HG03558 (cell line): ENCODE measurements around the gene PRDM15.

Experiments used
- ATAC-seq: cut with Tn5 transposase; IDR thresholded peaks from one replicate; pipeline ENCODE4 v1.9.1; 2021; ENCODE audit warnings: moderate number of reproducible peaks; ENCODE audit not compliant: unreplicated experiment; ENCODE audit errors: extremely low read depth

Gene PRDM15

DNA sequence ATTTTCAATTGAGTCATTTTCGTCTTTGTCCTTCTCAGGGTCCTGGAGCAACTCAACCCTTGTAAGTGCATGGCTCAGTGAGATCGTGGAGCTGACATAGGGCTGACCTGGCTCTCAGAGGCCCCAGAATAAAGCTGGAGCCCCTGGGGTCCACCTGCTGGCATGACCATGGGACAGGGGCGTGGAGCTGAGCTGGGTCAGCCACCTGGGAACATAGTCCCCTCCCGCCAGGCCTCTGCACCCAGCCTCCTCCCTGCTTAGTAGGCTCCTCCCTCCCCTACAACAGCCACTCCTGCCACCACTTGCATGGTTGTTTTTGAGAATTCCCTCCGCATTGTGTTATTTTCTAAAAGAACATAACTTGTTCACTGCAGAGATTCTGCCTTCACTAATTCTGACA is 109.2 kb downstream of the PRDM15 start:
- ATAC-seq, result no peak

DNA sequence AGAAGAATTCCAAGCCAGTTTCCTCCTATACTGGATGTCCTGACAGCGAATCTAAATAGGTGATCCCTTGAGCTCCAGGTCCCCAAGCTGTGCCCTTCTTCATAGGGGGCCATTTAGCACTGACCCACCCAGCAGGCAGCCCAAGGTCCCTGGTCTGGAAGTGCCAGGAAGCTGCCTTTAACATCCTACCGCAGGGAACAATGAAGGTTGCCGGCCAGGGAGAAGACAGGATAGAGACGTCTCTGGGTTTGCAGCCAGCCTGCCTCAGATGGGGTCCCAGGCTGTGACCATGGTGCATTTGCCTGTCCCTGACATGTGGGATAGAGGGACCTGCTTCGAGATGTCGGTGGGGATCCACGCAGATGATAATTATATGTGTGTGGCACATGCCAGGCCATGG is 109.6 kb downstream of the PRDM15 start:
- ATAC-seq, result no peak

DNA sequence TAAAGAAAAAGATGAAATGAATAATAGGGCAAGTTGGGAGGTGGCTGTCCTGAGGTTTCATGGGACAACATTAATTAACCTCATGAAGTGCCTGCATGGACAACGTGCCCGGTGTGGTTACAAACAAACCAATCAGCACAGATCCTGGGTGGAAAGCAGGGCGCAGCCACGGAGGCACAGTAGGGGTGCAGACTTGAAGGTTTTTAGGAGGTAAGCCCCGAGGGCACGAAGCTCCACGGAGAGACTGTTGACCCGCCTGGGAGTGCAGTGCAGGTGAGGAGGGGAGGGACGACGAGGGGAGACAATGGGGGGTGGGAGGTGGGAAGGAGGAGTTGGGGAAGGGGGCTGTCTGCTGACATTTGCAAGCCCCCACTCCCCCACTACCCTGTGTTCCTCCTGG is 110.0 kb downstream of the PRDM15 start:
- no peak for ATAC-seq

DNA sequence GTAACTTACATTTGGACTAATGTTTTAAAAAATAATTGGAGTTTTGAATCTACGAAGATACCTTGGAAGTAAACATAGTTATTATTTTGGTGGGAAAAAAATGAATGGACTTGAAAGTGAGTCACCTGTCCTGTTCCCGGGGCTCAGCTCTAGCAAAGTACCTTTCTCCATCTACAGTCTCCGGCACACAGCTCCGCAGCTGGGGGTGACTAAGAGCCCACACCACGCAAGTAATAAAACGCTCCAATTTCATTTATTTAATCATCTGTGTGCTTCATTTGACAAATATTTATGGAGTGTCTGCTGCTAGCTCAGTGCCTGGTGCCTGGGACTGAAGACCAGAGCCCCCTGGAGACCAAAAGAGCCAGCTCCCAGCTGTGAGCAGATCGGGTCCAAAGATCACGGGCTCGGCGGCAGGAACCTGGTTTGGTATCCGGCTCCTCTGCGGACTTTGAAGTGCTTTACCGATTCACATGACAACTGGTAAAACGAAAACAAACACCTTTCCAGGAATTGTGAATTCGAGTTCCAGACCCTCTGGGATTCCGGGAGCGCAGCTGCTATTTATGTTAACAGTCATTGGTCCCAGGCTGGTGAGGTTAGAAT is 110.6 kb downstream of the PRDM15 start:
- ATAC-seq, result no peak

DNA sequence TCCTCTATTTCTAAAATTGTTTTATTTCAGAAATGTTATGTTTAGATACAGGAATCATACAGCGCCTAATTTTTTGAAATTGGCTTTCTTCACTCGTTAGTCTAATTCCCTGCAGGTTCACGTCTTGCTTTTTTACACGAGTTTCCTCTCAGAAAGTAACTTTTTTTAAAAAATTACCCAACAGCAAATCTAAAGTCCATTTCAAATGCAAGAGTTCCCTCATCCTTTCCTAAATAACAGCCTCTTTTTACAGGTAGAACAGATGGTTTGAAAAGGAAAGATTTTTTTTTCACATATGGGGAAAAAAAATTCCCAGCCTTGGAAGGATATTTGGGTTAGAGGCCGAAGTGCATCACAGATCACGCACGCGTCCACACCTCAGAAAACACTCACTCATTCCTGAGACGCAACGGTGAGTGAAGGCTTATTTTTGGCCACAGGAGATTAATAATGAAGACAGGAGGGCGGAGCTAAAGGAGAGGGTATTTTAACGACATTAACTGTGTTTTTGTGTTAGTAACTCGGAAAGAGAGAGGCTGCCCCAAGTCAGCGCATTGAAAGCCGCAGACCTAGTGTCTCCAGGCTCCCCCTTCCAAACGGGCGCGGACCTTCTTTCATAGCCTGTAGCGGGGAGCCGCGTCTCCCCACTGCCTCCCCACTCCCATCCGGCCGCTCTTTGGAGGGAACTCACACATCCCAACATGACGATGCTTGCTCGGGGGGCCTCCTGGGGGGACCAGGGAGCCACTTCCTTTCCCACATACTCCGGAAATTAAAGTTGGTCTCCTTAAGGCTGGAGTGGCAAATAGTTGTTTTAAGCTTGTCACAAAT is 111.3 kb downstream of the PRDM15 start:
- ATAC-seq, result no peak

DNA sequence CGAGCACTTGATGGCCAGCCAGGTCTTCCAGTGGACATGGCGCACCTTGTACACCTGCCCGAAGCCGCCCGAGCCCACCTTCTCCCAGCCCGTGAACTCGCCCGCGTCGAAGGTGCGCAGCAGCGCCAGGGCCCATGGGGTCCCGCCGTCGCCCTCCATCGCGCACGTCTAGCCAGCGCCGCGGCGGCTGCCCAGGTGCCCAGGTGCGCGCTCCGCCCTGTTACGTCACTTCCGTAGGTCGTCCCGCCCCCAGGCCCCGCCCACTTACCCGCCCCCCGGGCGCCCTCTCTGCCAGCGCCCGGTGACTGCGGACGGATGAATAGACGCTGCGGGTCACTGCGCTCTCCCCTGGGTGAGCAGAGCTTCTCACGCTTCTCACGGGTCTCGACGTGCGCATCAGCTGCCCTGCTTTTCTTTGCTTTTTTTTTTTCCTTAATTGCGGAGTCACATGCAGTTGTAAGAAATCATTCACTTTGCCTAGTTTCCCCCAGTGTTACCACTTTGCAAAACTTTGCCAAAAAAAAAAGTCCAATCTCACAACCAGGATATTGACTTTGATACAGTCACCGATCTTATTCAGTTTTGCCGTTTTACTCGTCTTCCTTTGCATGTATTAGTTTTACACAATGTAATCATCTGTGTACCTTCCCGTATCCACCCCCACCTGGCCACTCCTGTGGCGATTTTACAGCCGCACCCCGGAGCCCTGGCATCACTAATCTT is 112.1 kb downstream of the PRDM15 start, which contains the start of gene RIPK4:
RIPK4 (minus strand) TSS at position 170 of the 723 bp plus-strand sequence; CDS start at position 159, 11 bp downstream.
- ATAC-seq, result no peak

DNA sequence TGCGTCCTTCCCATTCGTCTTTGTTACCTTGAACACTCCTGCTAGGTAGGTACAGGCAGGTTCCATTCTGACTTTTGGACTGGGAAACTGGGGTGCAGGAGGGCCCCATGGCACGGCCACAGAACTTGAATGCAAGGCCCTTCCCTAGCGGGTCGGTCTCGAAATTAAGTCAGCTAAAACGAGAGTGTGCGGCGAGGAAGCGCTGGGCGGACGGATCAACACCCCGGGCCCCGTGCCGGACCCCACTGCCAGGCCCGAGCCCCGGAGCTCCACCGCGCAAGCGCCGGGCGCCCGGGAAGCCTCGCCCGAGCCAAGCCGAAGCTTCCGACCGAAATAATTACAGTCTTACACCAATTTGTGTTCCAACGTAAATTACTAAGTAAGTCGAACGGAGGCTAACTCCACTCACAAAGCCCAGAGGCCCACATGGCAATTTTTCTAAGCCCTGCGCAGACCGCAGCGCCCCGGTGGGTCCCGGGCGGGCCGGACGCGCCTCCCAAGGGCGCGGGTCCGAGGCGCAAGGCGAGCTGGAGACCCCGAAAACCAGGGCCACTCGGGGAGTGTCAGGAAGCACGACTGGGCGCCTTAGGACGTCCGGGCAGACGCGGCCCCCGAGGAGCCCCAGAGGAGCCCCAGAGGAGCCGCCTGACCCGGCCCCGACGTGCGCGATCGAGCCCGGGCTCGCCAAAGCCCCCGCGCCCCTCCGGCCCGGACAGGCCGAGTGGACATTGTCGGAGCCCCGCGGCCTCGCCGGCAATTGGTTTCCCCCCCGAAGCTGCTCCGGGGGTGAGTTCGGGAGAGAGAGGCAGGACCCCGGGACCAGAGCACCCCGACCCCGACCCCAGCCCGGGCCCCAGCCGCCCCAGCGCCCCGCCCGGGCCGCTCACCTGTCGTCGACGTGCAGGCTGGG is 112.9 kb downstream of the PRDM15 start:
- no peak for ATAC-seq

DNA sequence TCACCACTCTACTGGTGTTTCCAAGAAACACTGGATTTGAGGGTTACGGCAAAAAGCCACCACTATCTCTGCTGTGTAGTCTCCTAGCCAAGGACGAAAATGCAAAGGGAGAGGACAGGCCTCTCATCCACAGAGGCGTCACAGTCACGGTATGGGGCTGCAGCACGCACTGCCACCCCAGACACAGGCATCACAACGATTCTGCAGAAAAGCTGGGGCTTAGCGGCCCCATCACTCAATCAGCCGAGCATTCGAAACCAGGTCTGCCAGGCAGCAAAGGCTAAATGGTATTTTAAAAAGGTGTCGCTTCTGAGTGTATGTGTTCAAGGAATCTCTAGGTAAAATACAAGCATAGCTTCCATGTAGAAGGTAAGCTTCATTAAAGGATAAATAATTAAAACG is 113.7 kb downstream of the PRDM15 start:
- ATAC-seq, result no peak

DNA sequence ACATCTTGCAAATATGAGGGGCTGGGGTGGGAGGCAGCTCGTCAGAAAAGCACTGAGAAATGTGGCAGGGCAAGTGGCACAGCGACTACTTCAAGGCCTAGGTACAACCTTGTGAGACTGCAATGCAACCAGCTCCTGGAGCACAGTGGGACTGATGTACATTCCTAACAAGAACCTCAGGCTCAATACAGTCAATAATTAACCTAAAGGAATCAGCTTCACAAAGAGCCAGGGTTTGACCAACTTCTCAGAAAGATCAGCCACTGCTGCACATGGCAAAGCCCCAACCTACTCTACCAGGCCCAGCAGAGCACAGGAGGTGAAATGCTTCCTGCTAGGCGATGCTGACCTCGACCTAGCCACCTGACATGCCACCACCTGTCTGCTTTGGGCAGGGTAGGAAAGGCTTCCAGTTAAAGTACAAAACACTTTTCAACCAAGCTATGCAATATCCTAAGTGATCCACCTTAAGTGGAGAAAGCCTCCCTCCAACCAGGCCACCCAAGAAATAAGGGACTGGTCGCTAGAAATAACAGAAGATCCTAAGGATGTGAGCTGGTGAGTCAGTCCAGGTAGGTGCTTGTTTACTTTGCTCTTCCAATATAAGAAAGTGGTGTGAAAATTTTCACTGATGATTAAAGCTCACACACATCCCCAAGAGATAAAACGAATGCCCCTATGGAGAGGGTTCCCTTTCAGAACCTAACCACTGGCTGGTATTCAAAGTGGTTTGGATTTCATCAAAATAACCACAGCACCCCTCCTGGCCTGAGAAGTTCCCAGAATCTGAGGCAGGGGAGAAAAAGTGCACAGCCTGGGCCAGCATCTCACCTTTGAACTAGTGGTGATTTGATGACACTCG is 114.4 kb downstream of the PRDM15 start:
- ATAC-seq, result no peak

DNA sequence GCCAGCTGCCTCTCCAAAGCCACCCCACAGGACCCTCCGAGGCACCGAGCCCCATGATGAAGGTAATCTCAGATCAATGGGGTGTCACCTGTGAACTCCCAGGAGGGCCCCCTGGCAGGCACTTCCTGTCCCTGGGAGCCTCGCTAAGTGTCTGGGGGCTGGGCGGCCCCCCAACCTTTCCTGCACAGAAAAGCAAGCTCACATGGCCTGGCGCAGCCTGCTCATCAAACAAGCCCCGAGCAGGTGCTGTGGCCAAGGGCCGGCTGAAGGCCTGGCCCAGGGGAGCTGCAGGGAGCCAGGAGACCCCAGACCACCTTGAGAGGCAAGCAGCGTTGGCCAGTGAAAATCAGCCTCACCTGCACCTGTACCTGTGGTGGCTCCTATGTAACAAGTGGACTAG is 115.1 kb downstream of the PRDM15 start:
- no peak for ATAC-seq

DNA sequence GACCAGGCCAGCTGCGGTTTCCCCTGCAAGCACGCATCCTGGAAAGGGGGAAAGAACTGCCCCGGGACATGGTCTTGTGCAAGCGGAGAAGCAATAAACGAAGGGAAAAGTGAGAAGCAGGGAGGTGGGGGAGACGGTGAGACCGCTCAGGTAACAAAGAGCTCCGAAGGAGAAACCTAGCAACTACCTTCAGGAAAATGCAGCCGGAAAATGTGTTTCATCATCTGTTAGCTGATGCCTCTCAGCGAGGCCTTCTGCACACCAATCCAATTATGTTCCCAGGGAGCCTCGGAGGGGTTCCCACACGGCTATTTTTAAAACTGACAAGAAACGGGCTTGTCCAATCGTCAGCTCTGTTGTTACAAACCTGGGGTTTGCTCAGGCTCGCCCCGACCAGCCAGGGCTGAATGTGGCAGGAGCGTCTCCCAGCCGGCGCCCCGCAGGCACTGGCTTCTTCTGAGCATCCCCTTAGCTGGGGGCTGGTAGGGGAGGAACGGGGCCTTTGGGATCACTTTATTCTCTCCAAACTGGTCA is 115.7 kb downstream of the PRDM15 start:
- no peak for ATAC-seq

DNA sequence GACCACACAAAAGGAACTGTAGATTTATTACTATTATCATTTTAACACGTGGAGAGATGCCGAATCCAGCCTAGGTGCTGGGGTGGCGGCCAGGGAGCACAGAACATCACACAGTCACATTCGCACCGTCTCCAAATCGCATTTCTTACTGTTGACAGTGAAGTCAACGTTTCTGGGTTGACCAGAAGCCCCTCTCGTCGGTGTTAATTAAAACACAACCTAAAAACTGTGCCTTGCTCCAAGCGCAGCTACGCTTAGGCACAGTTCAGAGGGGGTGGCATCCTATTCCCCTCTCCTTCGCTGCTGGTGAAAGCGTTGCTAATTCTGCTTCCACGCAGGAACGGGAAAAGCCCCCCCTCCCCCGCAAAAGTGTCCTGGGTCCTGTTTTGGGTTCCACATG is 116.4 kb downstream of the PRDM15 start:
- ATAC-seq, result no peak

DNA sequence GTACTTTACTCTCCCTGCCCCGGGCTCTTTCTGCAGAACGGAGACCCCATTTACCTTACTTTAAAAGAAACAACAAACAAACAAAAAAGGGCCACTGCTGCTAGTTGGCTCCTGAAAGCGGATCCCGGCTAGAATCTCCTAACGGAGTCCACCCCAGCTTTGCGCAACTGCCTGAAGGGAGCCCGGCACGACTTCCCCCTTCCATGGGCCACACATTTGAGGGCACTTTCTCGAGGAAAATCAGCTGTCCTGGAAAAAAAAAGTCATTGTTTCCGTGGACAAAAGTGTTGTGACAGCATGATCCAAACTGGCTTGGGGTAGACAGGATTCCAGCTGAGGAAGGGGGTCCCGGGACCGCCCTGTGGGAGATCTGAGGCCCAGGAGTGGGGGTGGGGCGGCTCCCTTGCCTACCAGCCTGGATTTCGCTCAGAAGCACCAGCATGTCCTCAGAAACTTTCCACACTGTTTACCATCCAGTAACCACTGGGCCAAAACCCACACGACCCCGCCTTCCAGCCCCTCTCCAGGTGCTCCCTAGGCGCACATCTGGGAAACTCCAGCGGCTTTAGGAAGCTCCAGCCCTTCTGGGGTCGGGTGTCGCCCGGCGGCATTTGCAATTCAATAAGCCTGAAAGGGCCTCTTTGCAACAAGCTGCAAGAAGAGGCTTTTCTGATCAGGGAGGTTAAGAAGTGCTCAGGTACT is 117.1 kb downstream of the PRDM15 start:
- ATAC-seq, result no peak

DNA sequence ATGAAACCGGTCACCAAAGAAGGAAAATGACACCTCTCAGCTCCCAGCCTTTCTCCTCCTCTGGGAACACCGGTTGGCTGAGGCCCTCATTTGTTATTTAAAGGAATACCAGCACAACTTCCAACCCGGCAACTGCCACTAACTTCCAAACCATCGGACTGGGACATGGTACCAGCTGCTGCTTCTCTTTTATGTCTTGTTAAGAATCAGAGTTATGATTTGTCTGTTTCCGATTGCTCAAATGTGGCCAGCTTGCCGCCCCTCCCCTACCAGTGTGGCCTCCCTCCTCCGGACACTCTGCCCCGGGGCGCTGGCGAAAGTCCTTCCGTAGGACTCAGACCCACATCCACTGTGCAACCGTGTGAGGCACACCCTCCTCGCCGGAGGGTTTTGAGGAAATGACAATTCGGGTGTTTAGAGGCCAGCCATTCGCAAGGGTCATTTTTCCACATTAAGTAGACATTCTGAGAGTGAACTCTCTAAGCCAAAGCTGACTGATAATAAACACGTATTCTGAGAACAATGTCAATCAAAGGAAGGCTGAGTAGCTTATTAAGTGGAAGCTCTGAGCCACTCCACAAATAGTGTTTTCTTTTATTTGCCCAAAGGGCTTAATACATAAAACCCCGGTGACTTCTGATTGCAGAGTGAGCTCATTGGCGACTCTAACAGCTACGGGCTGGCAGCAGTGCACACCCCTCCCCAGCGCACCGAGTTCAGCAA is 117.8 kb downstream of the PRDM15 start:
- ATAC-seq, result no peak

DNA sequence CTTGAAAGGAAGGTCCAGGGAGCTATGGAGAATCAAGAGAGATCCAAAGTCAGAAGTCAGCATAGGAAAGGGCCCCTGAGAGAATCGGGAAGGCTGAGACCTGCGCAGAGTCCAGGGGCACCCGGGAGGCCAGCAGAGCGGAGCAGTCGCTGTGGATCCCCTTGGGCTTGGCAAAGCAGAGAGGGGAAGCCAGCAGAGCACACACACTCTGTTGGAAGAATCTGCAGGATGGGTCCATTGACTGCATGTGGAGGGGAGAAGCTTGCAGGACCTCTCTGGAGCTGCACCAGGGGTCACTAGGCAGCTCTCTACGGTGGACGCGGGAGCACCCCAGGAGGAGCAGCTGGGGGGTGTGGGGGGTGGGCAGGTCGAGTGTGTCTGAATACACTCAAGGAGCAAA is 118.7 kb downstream of the PRDM15 start:
- ATAC-seq, result no peak

DNA sequence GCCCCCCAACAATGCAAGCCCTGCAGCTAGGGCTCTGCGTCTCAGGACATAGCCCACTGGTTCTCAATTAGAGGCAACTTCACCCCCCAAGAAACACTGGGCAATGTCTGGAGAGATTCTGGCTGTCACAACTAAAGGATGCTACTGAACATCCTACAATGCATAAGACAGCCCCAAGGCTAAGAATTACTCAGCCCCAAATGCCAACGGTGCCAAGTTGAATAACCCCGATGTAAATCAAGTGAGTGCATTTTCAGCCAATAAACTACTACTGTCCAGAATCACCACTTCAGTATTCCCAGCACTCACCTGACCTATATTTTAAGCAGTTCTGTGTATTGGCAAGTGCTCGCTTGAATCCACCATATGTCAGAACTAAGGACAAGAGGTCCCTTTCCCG is 119.2 kb downstream of the PRDM15 start:
- no peak for ATAC-seq

DNA sequence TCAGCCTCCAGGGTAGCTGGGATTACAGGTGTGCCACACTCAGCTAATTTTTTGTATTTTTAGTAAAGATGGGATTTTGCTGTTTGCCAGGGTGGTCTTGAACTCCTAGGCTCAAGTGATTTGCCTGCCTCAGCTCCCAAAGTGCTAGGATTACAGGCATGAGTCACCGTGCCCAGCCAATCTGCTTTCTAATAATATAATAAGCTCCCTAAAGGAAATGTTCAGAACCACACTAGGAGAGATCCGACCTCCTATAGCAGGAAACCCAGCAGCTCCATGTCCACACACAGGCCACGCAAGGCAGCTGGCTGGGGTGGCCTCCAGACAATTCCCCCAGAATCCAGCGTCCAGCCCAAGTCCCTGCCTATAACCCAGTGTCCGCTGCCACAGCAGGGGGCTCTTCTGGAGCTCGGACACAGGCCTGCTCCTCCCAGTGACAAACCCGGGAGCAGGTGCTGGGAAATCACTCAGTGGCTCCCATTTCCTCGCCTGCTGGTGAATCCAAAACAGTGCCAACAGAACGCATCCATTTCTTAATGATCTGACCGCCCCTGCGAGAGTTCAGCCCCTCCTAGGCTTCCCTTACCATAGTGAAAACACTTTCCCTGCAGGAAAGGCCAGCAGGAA is 119.8 kb downstream of the PRDM15 start:
- ATAC-seq, result no peak
